ENCODE measurements around the gene GCHFR. TPM values are rescaled to one million over a fixed set of nuclear protein-coding genes. Genes with fewer than 3 reads are reported as not detected.

GCHFR gene
- total RNA-seq, 1 experiment from 2014 or later, result 1.5 TPM

DNA sequence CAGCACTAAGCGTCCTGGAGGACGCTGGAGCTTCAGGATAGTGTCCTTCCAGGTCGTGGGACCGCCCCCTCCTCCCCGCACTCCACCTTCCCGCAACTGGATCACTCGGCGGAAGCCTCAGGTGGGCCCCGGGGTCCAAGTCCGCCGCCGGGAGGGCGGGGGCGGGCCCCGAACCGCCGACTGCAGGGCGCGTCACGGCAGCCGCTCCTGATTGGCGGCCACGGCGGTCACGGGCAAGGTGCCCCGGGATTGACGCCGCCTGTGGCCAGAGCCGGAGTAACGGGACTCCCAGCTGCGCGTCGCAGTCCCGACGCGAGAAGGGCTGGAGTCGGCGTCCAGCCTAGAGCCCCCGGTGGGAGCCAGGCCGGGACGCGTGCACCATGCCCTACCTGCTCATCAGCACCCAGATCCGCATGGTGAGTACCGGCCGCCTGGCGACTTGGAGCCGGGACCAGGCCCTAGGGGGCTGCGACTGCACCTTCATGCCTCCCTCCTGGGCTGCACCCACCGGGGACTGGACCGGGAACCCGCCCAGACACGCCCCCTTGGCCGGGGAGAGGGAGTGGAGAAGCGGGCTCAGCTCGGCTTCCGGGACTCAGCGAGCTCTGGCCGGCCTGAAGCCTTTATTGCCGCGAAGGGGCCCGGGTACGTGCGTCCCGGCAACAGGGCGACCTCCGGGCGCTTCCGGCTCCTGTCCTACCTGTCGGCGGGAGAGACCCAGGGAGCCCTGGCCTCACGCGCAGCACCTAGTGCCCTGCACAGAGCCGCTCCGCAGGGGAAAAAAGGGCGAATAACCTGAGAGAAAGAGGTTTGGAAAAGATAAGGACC lies at the start of gene GCHFR (continued):
- TF ChIP-seq, protein P1, sequence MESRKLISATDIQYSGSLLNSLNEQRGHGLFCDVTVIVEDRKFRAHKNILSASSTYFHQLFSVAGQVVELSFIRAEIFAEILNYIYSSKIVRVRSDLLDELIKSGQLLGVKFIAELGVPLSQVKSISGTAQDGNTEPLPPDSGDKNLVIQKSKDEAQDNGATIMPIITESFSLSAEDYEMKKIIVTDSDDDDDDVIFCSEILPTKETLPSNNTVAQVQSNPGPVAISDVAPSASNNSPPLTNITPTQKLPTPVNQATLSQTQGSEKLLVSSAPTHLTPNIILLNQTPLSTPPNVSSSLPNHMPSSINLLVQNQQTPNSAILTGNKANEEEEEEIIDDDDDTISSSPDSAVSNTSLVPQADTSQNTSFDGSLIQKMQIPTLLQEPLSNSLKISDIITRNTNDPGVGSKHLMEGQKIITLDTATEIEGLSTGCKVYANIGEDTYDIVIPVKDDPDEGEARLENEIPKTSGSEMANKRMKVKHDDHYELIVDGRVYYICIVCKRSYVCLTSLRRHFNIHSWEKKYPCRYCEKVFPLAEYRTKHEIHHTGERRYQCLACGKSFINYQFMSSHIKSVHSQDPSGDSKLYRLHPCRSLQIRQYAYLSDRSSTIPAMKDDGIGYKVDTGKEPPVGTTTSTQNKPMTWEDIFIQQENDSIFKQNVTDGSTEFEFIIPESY (IDR thresholded peaks at IDR 0.05; ENCODE audit: extremely low read depth, insufficient replicate concordance, low read length), result no peak
- TF ChIP-seq SP1 (IDR thresholded peaks at IDR 0.05; ENCODE audit: low read depth) (no peak), ELF1 (IDR thresholded peaks at IDR 0.05; ENCODE audit: borderline replicate concordance, low read depth) (no peak), ZNF274 (IDR thresholded peaks at IDR 0.05; ENCODE audit: low read depth, low read length) (no peak), CEBPB (IDR thresholded peaks at IDR 0.05; ENCODE audit: low read depth) (no peak), JUND (IDR thresholded peaks at IDR 0.05) (no peak), RAD21 (IDR thresholded peaks at IDR 0.05; ENCODE audit: low read depth) (no peak), CBX3 (IDR thresholded peaks at IDR 0.05; ENCODE audit: low read depth) (0 out of 2 replicates have a peak, but pooled peaks have one; percentile 23)

DNA sequence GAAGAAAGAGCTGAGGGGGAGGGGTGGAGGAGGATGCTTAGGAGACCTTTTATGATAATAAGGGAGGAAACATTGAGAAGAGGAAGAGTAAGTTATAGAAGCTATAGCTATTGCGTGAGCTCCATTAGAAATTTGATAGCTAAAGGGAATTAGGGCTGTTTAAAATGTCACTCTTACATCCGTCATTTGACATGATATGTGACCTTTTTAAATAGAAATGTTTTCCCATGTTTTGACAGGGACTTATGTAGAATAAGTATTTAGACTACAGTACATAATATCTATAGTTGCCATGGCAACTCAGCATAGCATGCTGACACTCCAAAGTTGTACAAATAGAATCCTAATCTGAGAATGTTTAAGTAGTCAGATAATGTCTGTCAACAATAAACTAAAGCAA lies 49.7 kb upstream of the GCHFR start:
- BruUV-seq (replicated peaks), result no TSS peak
- DNase-seq (ENCODE audit: low read depth, low spot score), result no peak
- H3K27me3 ChIP-seq (ENCODE audit: insufficient read depth, low read length), result no peaks in the 10 kb centered on the region
- no peaks in the 10 kb centered on the region for H3K9me3 ChIP-seq (ENCODE audit: control insufficient read depth in 1 of 2, insufficient read depth in 1 of 2, low read depth in 1 of 2, low read length in 2 of 2)
- H3K9ac ChIP-seq (ENCODE audit: low read length), result no peak overlapping the region
- intact Hi-C loops (cut with micrococcal nuclease), result no loop called here
- no peak overlapping the region for H3K4me2 ChIP-seq (ENCODE audit: low read length)
- no peak for TF ChIP-seq EZH2phosphoT487 (IDR thresholded peaks at IDR 0.05; ENCODE audit: borderline replicate concordance)
- no peak for TF ChIP-seq POLR2A (IDR thresholded peaks at IDR 0.05; ENCODE audit: borderline replicate concordance, extremely low read depth, insufficient read depth, insufficient read length)
- no peak for TF ChIP-seq TCF7L2 (IDR thresholded peaks at IDR 0.05; ENCODE audit: borderline replicate concordance, extremely low read depth, insufficient read depth, insufficient read length)
- no peak for TF ChIP-seq EZH2 (IDR thresholded peaks at IDR 0.05)
- TF ChIP-seq, protein P2, sequence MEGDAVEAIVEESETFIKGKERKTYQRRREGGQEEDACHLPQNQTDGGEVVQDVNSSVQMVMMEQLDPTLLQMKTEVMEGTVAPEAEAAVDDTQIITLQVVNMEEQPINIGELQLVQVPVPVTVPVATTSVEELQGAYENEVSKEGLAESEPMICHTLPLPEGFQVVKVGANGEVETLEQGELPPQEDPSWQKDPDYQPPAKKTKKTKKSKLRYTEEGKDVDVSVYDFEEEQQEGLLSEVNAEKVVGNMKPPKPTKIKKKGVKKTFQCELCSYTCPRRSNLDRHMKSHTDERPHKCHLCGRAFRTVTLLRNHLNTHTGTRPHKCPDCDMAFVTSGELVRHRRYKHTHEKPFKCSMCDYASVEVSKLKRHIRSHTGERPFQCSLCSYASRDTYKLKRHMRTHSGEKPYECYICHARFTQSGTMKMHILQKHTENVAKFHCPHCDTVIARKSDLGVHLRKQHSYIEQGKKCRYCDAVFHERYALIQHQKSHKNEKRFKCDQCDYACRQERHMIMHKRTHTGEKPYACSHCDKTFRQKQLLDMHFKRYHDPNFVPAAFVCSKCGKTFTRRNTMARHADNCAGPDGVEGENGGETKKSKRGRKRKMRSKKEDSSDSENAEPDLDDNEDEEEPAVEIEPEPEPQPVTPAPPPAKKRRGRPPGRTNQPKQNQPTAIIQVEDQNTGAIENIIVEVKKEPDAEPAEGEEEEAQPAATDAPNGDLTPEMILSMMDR (IDR thresholded peaks at IDR 0.05 in 2 of 3, conservative IDR thresholded peaks at IDR 0.05 in 1 of 3; ENCODE audit: borderline replicate concordance in 1 of 3, insufficient read depth in 1 of 3, low read depth in 2 of 3, low read length in 2 of 3), result no peak
- no peak for TF ChIP-seq SP1 (IDR thresholded peaks at IDR 0.05; ENCODE audit: low read depth)
- TF ChIP-seq SIN3A (IDR thresholded peaks at IDR 0.05; ENCODE audit: low read depth), result no peak
- TF ChIP-seq YY1 (IDR thresholded peaks at IDR 0.05; ENCODE audit: extremely low read depth, insufficient replicate concordance, low read depth, low read length), result no peak
- TF ChIP-seq ZFX (IDR thresholded peaks at IDR 0.05), result no peak
- no peak overlapping the region for H3K27ac ChIP-seq (ENCODE audit: low read depth, low read length)
- no peaks in the 10 kb centered on the region for H3K4me1 ChIP-seq (ENCODE audit: control insufficient read depth in 1 of 2, insufficient read depth in 2 of 2, low read length in 2 of 2)
- CTCF ChIA-PET, result interaction anchor here (1.2 kb wide), 1 partner anchor 178 kb away, joined by 3 read pairs; no protein-coding TSS in a partner anchor
- H2AFZ ChIP-seq (ENCODE audit: low read depth, low read length, poor library complexity, severe bottlenecking), result no peak overlapping the region
- RAD21 ChIA-PET (ENCODE audit: low non-redundant PET in 1 of 2, low total read pairs in 2 of 2, uncharacterized antibody in 2 of 2, unreplicated experiment in 2 of 2), result no interaction called here
- no peaks in the 10 kb centered on the region for H4K20me1 ChIP-seq (ENCODE audit: insufficient read depth)
- H3K36me3 ChIP-seq (ENCODE audit: control insufficient read depth in 1 of 2, insufficient read depth in 2 of 2, low read length in 2 of 2), result peaks cover 23 to 48% of the 10 kb centered on the region in 2 experiments
- no peaks in the 10 kb centered on the region for H3K9me2 ChIP-seq (ENCODE audit: insufficient read depth)
- H3K79me2 ChIP-seq (ENCODE audit: insufficient read depth, low read length), result 0 out of 2 replicates have a peak, but pooled peaks cover 10% of the 10 kb centered on the region
- H3K4me3 ChIP-seq (replicated peaks in 1 of 2; ENCODE audit: low read depth in 1 of 2, low read length in 2 of 2), result no peak overlapping the region
- POLR2A ChIA-PET, result no interaction called here
- ATAC-seq, result no peak

Measured in HCT116 (cell line).